Thyroid gland (tissue), 4 donors: ENCODE data around the gene CCDC170.

Experiments used
- POLR2A ChIP-seq, 2 donors: fragments of 450-650 bp; IDR thresholded peaks; one replicate each; pipeline ENCODE4 v1.6.1; 2017; ENCODE audit warnings: antibody characterized with exemption in 2 of 2, mild to moderate bottlenecking in 2 of 2, moderate library complexity in 1 of 2
- TF ChIP-seq, protein P1 (sequence below), 6 experiments: fragments of 200-600 bp in 3 of 6; fragments of 450-650 bp in 3 of 6; sonication (generic) in 3 of 6; IDR thresholded peaks; one replicate each; pipeline ENCODE4 v1.5.1; 2016 to 2019; ENCODE audit warnings: antibody characterized with exemption in 6 of 6, mild to moderate bottlenecking in 2 of 6, inconsistent platforms in 1 of 6, moderate library complexity in 1 of 6

DNA sequence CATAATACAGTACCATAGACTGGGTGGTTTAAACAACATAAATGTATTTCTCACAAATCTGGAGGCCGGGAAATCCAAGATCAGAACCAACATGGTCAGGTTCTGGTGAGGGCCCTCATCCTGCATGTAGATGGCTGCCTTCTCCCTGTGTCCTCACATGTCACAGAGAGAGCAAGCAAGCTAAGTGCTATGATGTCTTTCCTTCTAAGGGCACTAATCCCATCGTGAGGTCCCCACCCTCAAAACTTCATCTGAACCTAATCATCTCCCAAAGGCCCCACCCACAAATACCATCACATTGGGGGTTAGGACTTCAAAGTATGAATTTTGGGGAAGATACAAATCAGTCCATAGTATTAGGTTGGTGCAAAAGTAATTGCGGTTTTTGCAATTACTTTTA, 56.8 kb downstream of the CCDC170 start:
- TF ChIP-seq, protein P1, sequence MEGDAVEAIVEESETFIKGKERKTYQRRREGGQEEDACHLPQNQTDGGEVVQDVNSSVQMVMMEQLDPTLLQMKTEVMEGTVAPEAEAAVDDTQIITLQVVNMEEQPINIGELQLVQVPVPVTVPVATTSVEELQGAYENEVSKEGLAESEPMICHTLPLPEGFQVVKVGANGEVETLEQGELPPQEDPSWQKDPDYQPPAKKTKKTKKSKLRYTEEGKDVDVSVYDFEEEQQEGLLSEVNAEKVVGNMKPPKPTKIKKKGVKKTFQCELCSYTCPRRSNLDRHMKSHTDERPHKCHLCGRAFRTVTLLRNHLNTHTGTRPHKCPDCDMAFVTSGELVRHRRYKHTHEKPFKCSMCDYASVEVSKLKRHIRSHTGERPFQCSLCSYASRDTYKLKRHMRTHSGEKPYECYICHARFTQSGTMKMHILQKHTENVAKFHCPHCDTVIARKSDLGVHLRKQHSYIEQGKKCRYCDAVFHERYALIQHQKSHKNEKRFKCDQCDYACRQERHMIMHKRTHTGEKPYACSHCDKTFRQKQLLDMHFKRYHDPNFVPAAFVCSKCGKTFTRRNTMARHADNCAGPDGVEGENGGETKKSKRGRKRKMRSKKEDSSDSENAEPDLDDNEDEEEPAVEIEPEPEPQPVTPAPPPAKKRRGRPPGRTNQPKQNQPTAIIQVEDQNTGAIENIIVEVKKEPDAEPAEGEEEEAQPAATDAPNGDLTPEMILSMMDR (IDR thresholded peaks at IDR 0.05), result no peak
- no peak for TF ChIP-seq POLR2A (IDR thresholded peaks at IDR 0.05)
